GM19397 (cell line): Measurements from ENCODE around the gene AAMP.

Experiments used
- ATAC-seq: cut with Tn5 transposase; IDR thresholded peaks from one replicate; pipeline ENCODE4 v1.9.1; 2021; ENCODE audit warnings: mild to moderate bottlenecking, moderate library complexity; ENCODE audit not compliant: unreplicated experiment

The AAMP gene

DNA sequence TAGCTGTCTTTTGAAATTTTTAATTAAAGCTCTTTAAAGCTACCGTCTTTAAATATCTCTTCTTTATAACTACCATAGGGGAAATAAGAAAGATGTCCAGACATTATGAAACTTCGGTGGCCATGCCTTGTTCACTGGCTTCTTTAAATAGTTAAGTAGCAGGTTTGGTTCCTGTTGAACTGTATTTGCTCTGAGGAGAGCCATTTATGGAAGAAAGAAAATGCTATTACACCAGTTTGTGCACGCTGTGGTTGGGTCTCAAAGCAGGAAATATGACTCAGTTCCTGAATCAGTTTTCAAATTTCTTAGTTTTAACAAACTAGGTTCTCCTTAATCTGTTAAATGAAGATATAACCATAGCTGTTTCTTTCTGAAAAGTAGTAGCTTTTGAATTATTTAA, 40.7 kb downstream of the AAMP start:
- peak; percentile 69 for ATAC-seq

DNA sequence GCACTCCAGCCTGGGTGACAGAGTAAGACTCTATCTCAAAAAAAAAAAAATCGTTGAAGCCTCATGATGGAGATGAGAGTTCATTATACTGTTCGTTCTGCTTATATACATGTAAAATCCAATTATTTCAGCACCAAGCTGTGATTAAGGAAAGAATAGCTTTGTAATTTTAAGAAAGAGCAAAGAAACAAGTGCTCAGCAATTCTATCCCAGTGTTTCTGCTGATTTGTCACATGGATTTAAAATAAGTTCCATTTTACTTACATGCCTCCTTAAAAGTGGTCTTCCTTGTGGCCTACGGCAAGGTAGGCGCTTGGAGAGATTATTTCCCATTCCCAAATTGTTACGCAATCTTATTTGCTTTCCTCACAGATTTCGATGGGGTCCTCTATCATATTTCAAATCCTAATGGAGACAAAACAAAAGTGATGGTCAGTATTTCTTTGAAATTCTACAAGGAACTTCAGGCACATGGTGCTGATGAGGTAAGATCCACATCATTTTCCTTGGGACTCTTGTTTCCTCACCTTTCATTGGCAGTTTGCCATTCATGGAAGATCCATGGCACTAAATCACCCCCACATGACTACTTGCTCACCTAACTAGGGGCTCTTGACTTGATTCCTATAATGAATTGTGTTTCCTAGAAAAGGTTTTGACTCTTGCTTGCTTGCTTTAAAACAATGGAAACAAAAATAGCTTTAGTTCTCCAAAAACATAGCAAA, 41.4 kb downstream of the AAMP start:
- no peak for ATAC-seq

GRCh38 chr2:218226903-218227302, 43.0 kb downstream of the AAMP start:
- ATAC-seq: no peak

- ATAC-seq: no peak
These were observed 45.8 kb downstream of the AAMP start for GRCh38 chr2:218224186-218224585.

DNA sequence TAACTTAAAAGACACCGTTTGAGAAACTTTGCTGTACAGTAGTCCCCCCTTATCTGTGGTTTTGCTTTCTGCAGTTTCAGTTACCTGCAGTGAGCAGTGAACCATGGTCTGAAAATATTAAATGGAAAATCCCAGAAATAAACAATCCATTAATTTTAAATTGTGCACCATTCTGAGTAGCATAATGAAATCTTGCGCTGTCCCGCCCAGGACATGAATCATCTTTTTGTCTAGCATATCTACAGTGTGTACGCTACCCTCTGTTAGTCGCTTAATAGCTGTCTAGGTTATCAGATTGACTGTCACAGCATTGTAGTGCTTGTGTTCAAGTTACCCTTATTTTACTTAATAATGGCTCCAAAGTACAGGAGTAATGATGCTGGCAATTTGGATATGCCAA, 46.9 kb downstream of the AAMP start:
- no peak for ATAC-seq

DNA sequence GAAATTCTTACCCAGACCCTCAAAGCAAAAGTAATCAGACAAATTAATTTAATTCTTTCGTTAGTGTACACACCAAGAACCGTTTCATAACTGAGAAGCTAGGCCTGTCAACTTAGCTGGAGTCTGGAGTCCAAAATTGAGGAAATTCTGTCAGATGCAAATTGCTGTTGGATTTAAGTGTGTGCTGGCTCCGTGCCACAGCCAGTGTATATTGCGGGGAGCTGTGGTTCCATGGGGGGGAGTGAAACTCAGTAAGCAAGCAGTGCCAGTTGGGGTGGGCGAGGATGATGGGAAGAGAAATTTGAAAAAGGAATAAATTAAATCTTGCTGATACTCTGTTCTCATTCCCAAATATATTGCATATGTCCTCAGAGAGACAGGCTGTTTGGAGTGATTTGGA, 48.9 kb downstream of the AAMP start:
- ATAC-seq: no peak

- ATAC-seq: no peak
These were observed 50.0 kb downstream of the AAMP start for GRCh38 chr2:218219934-218220333.

DNA sequence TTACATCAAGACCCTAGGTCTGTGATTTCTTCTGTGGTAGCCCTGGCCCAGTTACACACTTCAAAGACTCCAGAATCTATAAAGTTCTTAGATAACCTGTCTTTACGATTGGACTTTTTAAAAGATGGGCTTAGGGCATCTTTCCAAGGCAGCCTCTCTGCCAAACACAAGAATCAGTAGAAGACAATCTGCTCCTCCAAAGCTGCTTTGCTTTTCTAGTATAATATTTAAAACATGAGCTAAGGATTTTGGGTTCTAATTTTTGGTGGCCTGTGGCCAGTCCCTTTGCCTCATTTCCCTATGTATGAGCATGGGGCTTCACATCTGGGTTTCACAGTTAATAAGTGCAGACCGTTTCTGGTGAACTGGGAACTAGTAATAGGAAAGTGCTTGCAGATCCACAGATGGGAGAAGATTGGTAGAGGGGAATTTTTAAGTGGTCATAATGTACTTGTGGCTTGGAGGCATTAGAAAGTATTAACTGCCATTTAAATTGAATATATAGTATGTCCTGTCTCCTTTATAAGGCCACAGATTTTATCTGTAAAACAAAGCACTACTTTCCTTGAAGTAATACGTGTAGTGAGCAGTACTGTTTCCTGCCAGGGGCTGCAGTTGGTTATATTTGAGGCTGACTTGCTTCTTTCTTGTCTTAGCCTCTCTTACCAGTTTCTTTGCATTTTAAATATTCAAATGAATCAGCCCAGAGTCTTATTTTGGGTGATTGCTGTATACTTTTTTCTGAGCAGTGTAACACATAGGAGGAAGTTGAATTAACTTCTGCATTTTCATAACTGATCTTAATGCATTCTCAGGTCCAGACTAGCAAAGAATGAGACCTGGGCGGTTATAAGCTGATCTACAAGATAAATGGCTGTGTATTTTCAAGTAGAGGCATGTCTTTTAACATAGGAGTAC, 51.4 kb downstream of the AAMP start:
- ATAC-seq: peak; percentile 40

- ATAC-seq: peak; percentile 36
These were observed 52.3 kb downstream of the AAMP start for GRCh38 chr2:218217360-218218267.

- peak; percentile 67 for ATAC-seq
These were observed 53.1 kb downstream of the AAMP start, which contains the start of gene ARPC2 for GRCh38 chr2:218216674-218217359. ARPC2 (plus strand) TSS chr2:218217189; CDS start chr2:218217471, 282 bp downstream.

GRCh38 chr2:218216336-218216673, 53.6 kb downstream of the AAMP start:
- no peak for ATAC-seq
